Peyer's patch (tissue), 4 donors: ENCODE results near the gene P2RY13.

Source experiments
- POLR2A ChIP-seq, 2 donors: fragments of 450-650 bp; IDR thresholded peaks; one replicate each; pipeline ENCODE4 v1.5.1; 2017; ENCODE audit warnings: antibody characterized with exemption in 2 of 2, mild to moderate bottlenecking in 2 of 2, moderate library complexity in 2 of 2
- TF ChIP-seq, protein P1 (sequence below), 6 experiments: fragments of 450-650 bp in 4 of 6; fragments of 200-600 bp in 2 of 6; sonication (generic) in 1 of 6; IDR thresholded peaks; one replicate each; pipeline ENCODE4 v1.5.1; 2017 to 2019; ENCODE audit warnings: antibody characterized with exemption in 6 of 6, mild to moderate bottlenecking in 3 of 6, moderate library complexity in 1 of 6

DNA sequence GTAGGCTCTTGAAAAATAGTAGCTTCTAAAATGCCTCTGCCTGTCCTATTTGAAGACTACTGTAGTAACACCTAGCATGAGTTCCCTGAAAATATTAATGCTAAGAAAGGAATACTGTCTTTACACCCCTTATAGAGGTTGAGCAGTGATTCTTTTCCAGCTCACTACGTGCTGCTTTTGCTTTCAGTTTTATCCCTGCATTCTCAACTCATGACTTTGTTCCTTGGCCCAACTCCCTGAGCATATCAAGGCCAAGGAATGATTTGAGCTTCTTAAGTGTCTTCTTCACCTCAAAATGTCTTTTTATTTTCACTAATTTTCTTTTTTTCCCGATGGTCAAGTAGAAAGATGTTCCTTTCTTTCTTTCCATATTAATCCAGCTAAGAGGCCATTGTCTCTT, 16.5 kb upstream of the P2RY13 start:
- TF ChIP-seq, protein P1, sequence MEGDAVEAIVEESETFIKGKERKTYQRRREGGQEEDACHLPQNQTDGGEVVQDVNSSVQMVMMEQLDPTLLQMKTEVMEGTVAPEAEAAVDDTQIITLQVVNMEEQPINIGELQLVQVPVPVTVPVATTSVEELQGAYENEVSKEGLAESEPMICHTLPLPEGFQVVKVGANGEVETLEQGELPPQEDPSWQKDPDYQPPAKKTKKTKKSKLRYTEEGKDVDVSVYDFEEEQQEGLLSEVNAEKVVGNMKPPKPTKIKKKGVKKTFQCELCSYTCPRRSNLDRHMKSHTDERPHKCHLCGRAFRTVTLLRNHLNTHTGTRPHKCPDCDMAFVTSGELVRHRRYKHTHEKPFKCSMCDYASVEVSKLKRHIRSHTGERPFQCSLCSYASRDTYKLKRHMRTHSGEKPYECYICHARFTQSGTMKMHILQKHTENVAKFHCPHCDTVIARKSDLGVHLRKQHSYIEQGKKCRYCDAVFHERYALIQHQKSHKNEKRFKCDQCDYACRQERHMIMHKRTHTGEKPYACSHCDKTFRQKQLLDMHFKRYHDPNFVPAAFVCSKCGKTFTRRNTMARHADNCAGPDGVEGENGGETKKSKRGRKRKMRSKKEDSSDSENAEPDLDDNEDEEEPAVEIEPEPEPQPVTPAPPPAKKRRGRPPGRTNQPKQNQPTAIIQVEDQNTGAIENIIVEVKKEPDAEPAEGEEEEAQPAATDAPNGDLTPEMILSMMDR (IDR thresholded peaks at IDR 0.05) = no peak
- no peak for TF ChIP-seq POLR2A (IDR thresholded peaks at IDR 0.05)
